ENCODE data around the gene CEP350.

The CEP350 gene

DNA sequence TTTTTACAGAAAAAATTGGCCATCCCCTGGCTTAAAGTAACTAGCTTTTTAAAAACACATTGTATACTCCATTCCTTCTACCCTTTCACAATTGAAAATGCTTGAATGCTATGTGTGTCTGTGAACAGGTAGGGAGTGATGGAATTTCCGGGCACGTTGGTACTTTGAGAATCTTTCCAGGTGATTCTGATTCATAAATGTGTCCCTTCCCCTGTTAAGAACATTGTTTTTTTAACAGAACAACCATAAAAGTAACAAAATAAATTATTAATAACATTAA, 142.7 kb downstream of the CEP350 start:
- Histone ChIP-seq H3K27me3 (ENCODE audit: insufficient read depth, low read length, poor library complexity, severe bottlenecking) (no peaks in the 10 kb centered on the region), H3K4me2 (ENCODE audit: low read depth, low read length, poor library complexity, severe bottlenecking) (no peak overlapping the region), H4K20me1 (ENCODE audit: insufficient read depth, low read length, poor library complexity, severe bottlenecking) (no peaks in the 10 kb centered on the region), H3K36me3 (ENCODE audit: insufficient read depth, low read length) (peaks cover 71% of the 10 kb centered on the region), H3K79me2 (ENCODE audit: insufficient read depth, low read length) (no peaks in the 10 kb centered on the region), H2AFZ (ENCODE audit: low read length) (no peak overlapping the region), H3K4me3 (ENCODE audit: low read length, poor library complexity, severe bottlenecking) (no peak overlapping the region), H3K9ac (ENCODE audit: low read depth, low read length, poor library complexity, severe bottlenecking) (no peak overlapping the region), H3K4me1 (ENCODE audit: insufficient read depth, low read length, poor library complexity, severe bottlenecking) (peaks cover 22% of the 10 kb centered on the region), H3F3A (ENCODE audit: low read depth) (peaks cover 10% of the 10 kb centered on the region; the same call in 1 of the 2 replicates), H3K9me2 (replicated peaks; ENCODE audit: low read depth, low read length) (no peaks in the 10 kb centered on the region), H3K9me3 (ENCODE audit: insufficient read depth, low read depth, low read length) (no peaks in the 10 kb centered on the region)
- TF ChIP-seq EZH2phosphoT487 (IDR thresholded peaks at IDR 0.05; ENCODE audit: borderline replicate concordance), result no peak
- TF ChIP-seq, protein P1, sequence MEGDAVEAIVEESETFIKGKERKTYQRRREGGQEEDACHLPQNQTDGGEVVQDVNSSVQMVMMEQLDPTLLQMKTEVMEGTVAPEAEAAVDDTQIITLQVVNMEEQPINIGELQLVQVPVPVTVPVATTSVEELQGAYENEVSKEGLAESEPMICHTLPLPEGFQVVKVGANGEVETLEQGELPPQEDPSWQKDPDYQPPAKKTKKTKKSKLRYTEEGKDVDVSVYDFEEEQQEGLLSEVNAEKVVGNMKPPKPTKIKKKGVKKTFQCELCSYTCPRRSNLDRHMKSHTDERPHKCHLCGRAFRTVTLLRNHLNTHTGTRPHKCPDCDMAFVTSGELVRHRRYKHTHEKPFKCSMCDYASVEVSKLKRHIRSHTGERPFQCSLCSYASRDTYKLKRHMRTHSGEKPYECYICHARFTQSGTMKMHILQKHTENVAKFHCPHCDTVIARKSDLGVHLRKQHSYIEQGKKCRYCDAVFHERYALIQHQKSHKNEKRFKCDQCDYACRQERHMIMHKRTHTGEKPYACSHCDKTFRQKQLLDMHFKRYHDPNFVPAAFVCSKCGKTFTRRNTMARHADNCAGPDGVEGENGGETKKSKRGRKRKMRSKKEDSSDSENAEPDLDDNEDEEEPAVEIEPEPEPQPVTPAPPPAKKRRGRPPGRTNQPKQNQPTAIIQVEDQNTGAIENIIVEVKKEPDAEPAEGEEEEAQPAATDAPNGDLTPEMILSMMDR (conservative IDR thresholded peaks at IDR 0.05; ENCODE audit: low read length), result no peak

DNA sequence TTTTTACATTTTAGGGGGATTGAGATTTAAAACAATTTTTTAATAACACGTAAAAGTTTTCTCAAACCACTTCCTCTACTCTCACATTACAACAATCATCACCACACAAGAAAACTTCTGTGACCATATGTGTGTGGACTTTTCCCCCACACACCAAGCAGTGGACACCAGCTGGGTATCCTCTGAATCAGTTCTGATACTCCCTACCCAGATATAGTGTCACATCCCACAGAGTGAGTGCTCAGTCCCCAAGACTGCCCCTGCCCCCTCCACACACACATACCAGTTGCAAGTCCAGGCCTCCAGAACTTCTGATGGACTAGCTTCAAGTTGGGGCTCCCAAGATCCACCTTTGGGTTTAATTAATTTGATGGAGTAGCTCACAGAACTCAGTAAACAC, 146.8 kb downstream of the CEP350 start:
- H3K9me2 ChIP-seq (replicated peaks; ENCODE audit: low read depth, low read length), result no peaks in the 10 kb centered on the region
- peaks cover 22% of the 10 kb centered on the region for H3K4me1 ChIP-seq (ENCODE audit: insufficient read depth, low read length, poor library complexity, severe bottlenecking)
- peak overlapping the region; percentile 63 for H3K4me2 ChIP-seq (ENCODE audit: low read depth, low read length, poor library complexity, severe bottlenecking)
- H3K79me2 ChIP-seq (ENCODE audit: insufficient read depth, low read length), result no peaks in the 10 kb centered on the region
- no peaks in the 10 kb centered on the region for H3K27me3 ChIP-seq (ENCODE audit: insufficient read depth, low read length, poor library complexity, severe bottlenecking)
- H4K20me1 ChIP-seq (ENCODE audit: insufficient read depth, low read length, poor library complexity, severe bottlenecking), result no peaks in the 10 kb centered on the region
- TF ChIP-seq EZH2phosphoT487 (IDR thresholded peaks at IDR 0.05; ENCODE audit: borderline replicate concordance), result no peak
- TF ChIP-seq, protein P1 (conservative IDR thresholded peaks at IDR 0.05; ENCODE audit: low read length), result no peak
- H2AFZ ChIP-seq (ENCODE audit: low read length), result no peak overlapping the region
- H3F3A ChIP-seq (ENCODE audit: low read depth), result peaks cover 10% of the 10 kb centered on the region; the same call in 1 of the 2 replicates
- peak overlapping the region; percentile 39 for H3K4me3 ChIP-seq (ENCODE audit: low read length, poor library complexity, severe bottlenecking)
- H3K9me3 ChIP-seq (ENCODE audit: insufficient read depth, low read depth, low read length), result no peaks in the 10 kb centered on the region
- H3K9ac ChIP-seq (ENCODE audit: low read depth, low read length, poor library complexity, severe bottlenecking), result peak overlapping the region; percentile 21
- H3K36me3 ChIP-seq (ENCODE audit: insufficient read depth, low read length), result peaks cover 58% of the 10 kb centered on the region

DNA sequence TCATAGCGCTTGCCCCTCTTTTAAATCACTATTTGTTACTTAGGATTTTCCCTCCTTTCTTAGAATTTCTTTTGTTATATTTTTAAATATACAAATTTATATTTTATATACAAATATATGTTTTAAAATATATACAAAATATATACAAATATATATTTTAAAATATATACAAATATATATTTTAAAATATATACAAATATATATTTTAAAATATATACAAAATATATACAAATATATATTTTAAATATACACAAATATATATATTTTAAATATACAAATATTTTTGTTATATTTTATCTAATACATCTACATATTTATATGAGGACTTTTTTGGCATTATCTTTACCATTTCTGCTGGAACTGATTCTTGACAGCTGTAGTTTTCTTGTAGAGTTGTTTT, 149.2 kb downstream of the CEP350 start:
- H3K9ac ChIP-seq (ENCODE audit: low read depth, low read length, poor library complexity, severe bottlenecking), result no peak overlapping the region
- H3K27me3 ChIP-seq (ENCODE audit: insufficient read depth, low read length, poor library complexity, severe bottlenecking), result no peaks in the 10 kb centered on the region
- no peak overlapping the region for H2AFZ ChIP-seq (ENCODE audit: low read length)
- H3K36me3 ChIP-seq (ENCODE audit: insufficient read depth, low read length), result peaks cover 50% of the 10 kb centered on the region
- no peaks in the 10 kb centered on the region for H4K20me1 ChIP-seq (ENCODE audit: insufficient read depth, low read length, poor library complexity, severe bottlenecking)
- H3K4me2 ChIP-seq (ENCODE audit: low read depth, low read length, poor library complexity, severe bottlenecking), result no peak overlapping the region
- H3K4me1 ChIP-seq (ENCODE audit: insufficient read depth, low read length, poor library complexity, severe bottlenecking), result peaks cover 22% of the 10 kb centered on the region
- peaks cover 5% of the 10 kb centered on the region; the same call in 1 of the 2 replicates for H3F3A ChIP-seq (ENCODE audit: low read depth)
- H3K4me3 ChIP-seq (ENCODE audit: low read length, poor library complexity, severe bottlenecking), result no peak overlapping the region
- no peaks in the 10 kb centered on the region for H3K9me2 ChIP-seq (replicated peaks; ENCODE audit: low read depth, low read length)
- TF ChIP-seq, protein P1 (conservative IDR thresholded peaks at IDR 0.05; ENCODE audit: low read length), result no peak
- TF ChIP-seq EZH2phosphoT487 (IDR thresholded peaks at IDR 0.05; ENCODE audit: borderline replicate concordance), result no peak
- H3K9me3 ChIP-seq (ENCODE audit: insufficient read depth, low read depth, low read length), result no peaks in the 10 kb centered on the region
- H3K79me2 ChIP-seq (ENCODE audit: insufficient read depth, low read length), result no peaks in the 10 kb centered on the region
